GM12878 (cell line): ENCODE results near the gene SHC3. TPM values are rescaled to one million over a fixed set of nuclear protein-coding genes. Genes with fewer than 3 reads are reported as not detected.

Experiments
- ATAC-seq: fragments of 200-7000 bp; cut with Tn5 transposase; 3 replicates; pipeline ENCODE4 v1.9.1; 2020; ENCODE audit warnings: mild to moderate bottlenecking, moderate library complexity
- BruUV-seq: library from RNA; stranded (reverse); fragments of 400-500 nt; replicated peaks from 2 replicates; lab custom pipeline; 2021; lab: Mats Ljungman, UMichigan
- CTCF ChIA-PET: fragments of 300-600 bp; sonication (Branson Sonifier 250); formaldehyde crosslinking; extraction: SDS; loops from one replicate; lab custom pipeline; 2021; ENCODE audit warnings: inconsistent platforms; lab: Yijun Ruan, JAX
- POLR2A ChIA-PET: fragments of 350-600 bp; formaldehyde crosslinking; extraction: SDS; loops from one replicate; lab custom pipeline; 2021; ENCODE audit warnings: inconsistent platforms; lab: Charles Lee
- RAD21 ChIA-PET: fragments of 300-600 bp; sonication (Branson Sonifier 250); formaldehyde crosslinking; loops from one replicate; lab custom pipeline; 2023; ENCODE audit warnings: antibody characterized with exemption; ENCODE audit not compliant: unreplicated experiment; lab: Charles Lee
- SMC1A ChIA-PET: fragments of 300-600 bp; sonication (Branson Sonifier 250); formaldehyde crosslinking; loops from one replicate; lab custom pipeline; 2023; ENCODE audit not compliant: unreplicated experiment, uncharacterized antibody; lab: Charles Lee
- DNase-seq: peaks from one replicate; pipeline ENCODE4 v3.0.0-alpha.2; 2011; ENCODE audit warnings: low read depth, low spot score
- FAIRE-seq: peaks from 3 replicates; lab custom pipeline; 2011; peaks lifted over from hg19 to GRCh38; lab: Jason Lieb, UNC
- H2AFZ ChIP-seq: 2 replicates; pipeline ENCODE4 v1.6.0; 2011; ENCODE audit warnings: low read depth, low read length, control low read depth; ENCODE audit not compliant: control insufficient read depth
- H3K27ac ChIP-seq: 2 replicates; pipeline ENCODE4 v1.5.1; 2011; ENCODE audit warnings: control low read depth; ENCODE audit not compliant: control insufficient read depth, insufficient read depth
- H3K27me3 ChIP-seq, 2 experiments: replicated peaks in 1 of 2; 2 replicates each; pipeline versions ENCODE4 v1.6.0 to v1.6.1; 2011; ENCODE audit warnings: low read length in 1 of 2; ENCODE audit not compliant: control insufficient read depth in 2 of 2, insufficient read depth in 2 of 2
- H3K36me3 ChIP-seq, 2 experiments: 2 replicates each; pipeline ENCODE4 v1.5.1; 2011; ENCODE audit warnings: low read length in 1 of 2; ENCODE audit not compliant: control insufficient read depth in 2 of 2, insufficient read depth in 2 of 2
- H3K4me1 ChIP-seq: 2 replicates; pipeline ENCODE4 v1.6.1; 2011; ENCODE audit warnings: mild to moderate bottlenecking, low read length, moderate library complexity, mixed read lengths; ENCODE audit not compliant: control insufficient read depth, insufficient read depth
- H3K4me2 ChIP-seq: 2 replicates; pipeline ENCODE4 v1.6.0; 2011; ENCODE audit warnings: control low read depth; ENCODE audit not compliant: control insufficient read depth, insufficient read depth
- H3K4me3 ChIP-seq: fragments of 200-600 bp; sonication (generic); 2 replicates; pipeline ENCODE4 v1.5.1; 2016
- H3K79me2 ChIP-seq: 2 replicates; pipeline ENCODE4 v1.6.0; 2011; ENCODE audit warnings: low read length; ENCODE audit not compliant: control insufficient read depth, insufficient read depth
- H3K9ac ChIP-seq: 2 replicates; pipeline ENCODE4 v1.8.0; 2011; ENCODE audit warnings: low read length, control low read depth, mixed read lengths; ENCODE audit not compliant: control insufficient read depth, insufficient read depth
- H3K9me3 ChIP-seq: replicated peaks from 3 replicates; pipeline ENCODE4 v1.5.1; 2011; ENCODE audit warnings: mild to moderate bottlenecking, low read length; ENCODE audit not compliant: control insufficient read depth, insufficient read depth
- H4K20me1 ChIP-seq: 2 replicates; pipeline ENCODE4 v1.6.0; 2011; ENCODE audit not compliant: control insufficient read depth, insufficient read depth
- ATF3 ChIP-seq: IDR thresholded peaks from 2 replicates; pipeline ENCODE4 v1.6.1; 2011; ENCODE audit warnings: low read depth, mild to moderate bottlenecking, low read length, moderate library complexity, borderline replicate concordance; ENCODE audit errors: extremely low read depth
- BHLHE40 ChIP-seq, 2 experiments: fragments of 450-650 bp in 1 of 2; IDR thresholded peaks; 2 replicates each; pipeline ENCODE4 v1.6.1; 2011 to 2017; ENCODE audit warnings: low read depth in 2 of 2, borderline replicate concordance in 1 of 2, improper control_type of control experiment in 1 of 2, low read length in 1 of 2, mild to moderate bottlenecking in 1 of 2
- CBX5 ChIP-seq: sonication (generic); IDR thresholded peaks from 2 replicates; pipeline ENCODE4 v1.6.1; 2016; ENCODE audit warnings: low read depth, moderate library complexity, mild to moderate bottlenecking, inconsistent platforms
- CREB1 ChIP-seq: IDR thresholded peaks from 2 replicates; pipeline ENCODE4 v1.6.1; 2012; ENCODE audit warnings: low read depth, mild to moderate bottlenecking, inconsistent platforms
- HDGF ChIP-seq: fragments of 450-650 bp; IDR thresholded peaks from 2 replicates; pipeline ENCODE4 v1.6.1; 2016; ENCODE audit warnings: antibody characterized with exemption
- HSF1 ChIP-seq: fragments of 150-350 bp; IDR thresholded peaks from 2 replicates; pipeline ENCODE4 v1.6.1; 2014; ENCODE audit warnings: mild to moderate bottlenecking, low read depth, low read length
- IRF5 ChIP-seq: fragments of 450-650 bp; IDR thresholded peaks from 2 replicates; pipeline ENCODE4 v1.6.1; 2017; ENCODE audit warnings: borderline replicate concordance
- NFYB ChIP-seq: IDR thresholded peaks from 2 replicates; pipeline ENCODE4 v1.6.1; 2011; ENCODE audit warnings: low read depth, mild to moderate bottlenecking, low read length, improper control_type of control experiment, moderate library complexity; ENCODE audit not compliant: insufficient read depth
- PAX8 ChIP-seq: fragments of 450-650 bp; IDR thresholded peaks from 2 replicates; pipeline ENCODE4 v1.6.1; 2017; ENCODE audit warnings: mild to moderate bottlenecking, moderate library complexity
- RB1 ChIP-seq: fragments of 450-650 bp; formaldehyde crosslinking; IDR thresholded peaks from 2 replicates; pipeline ENCODE4 v1.6.1; 2017; ENCODE audit warnings: mild to moderate bottlenecking, borderline replicate concordance
- SRF ChIP-seq, 2 experiments: IDR thresholded peaks; 2 replicates each; pipeline ENCODE4 v1.6.1; 2011; ENCODE audit warnings: low read depth in 2 of 2, low read length in 2 of 2, mild to moderate bottlenecking in 1 of 2, moderate library complexity in 1 of 2
- SUPT20H ChIP-seq: IDR thresholded peaks from 2 replicates; pipeline ENCODE4 v1.6.1; 2011; ENCODE audit warnings: low read depth, mild to moderate bottlenecking, low read length, moderate library complexity, borderline replicate concordance; ENCODE audit not compliant: control insufficient read depth
- TBL1XR1 ChIP-seq: IDR thresholded peaks from 2 replicates; pipeline ENCODE4 v1.6.1; 2012; ENCODE audit warnings: low read depth, low read length, improper control_type of control experiment
- WGBS: methylation state at CpG from one replicate; pipeline ENCODE4 v1.1.6; 2016; ENCODE audit warnings: low lambda C conversion rate; ENCODE audit not compliant: insufficient replicate concordance, insufficient coverage; ENCODE audit errors: missing lambda C conversion rate; 5-methylcytosine and 5-hydroxymethylcytosine counted together
- in situ Hi-C: fragments of 300-500 bp; cut with MboI; formaldehyde crosslinking; loops from 9 replicates; pipeline ENCODE4 v1.14.3; 2018; ENCODE audit warnings: mixed read lengths
- intact Hi-C: fragments of 100-400 bp; cut with micrococcal nuclease; formaldehyde crosslinking; loops from one replicate; pipeline ENCODE4 v1.14.2; 2022; ENCODE audit not compliant: unreplicated experiment
- polyA plus RNA-seq, 11 experiments: library from polyadenylated mRNA; depleted of rRNA in 4 of 11; unstranded in 6 of 11; stranded (reverse) in 5 of 11; fragments of >200 nt; fragmentation: Nextera tagmentation in 4 of 11; fragmentation: Illumina TruSeq in 1 of 11; extraction: Ambion mirVana in 4 of 11; extraction: Trizol in 1 of 11; gene quantifications; 1 replicate in 1 of 11; 2 replicates in 10 of 11; pipeline versions ENCODE4 v1.2.1 to v1.2.3, GENCODE V29; 2011 to 2016; ENCODE audit warnings: inconsistent platforms in 2 of 11, missing spikeins in 2 of 11, low read depth in 1 of 11
- total RNA-seq, 4 experiments: library from RNA; depleted of rRNA in 3 of 4; stranded (reverse); fragments of >200 nt in 3 of 4; fragmentation: Illumina TruSeq in 1 of 4; extraction: Trizol in 1 of 4; gene quantifications; 2 replicates each; pipeline versions ENCODE4 v1.2.1 to v1.2.3, GENCODE V29; 2013 to 2021

Gene SHC3
- total and polyA plus RNA-seq, 10 of the 15 experiments (the other 5 are each of a cell fraction or from before 2014, with no cell fraction given): 0.01 to 0.06 TPM; not detected in 8

DNA sequence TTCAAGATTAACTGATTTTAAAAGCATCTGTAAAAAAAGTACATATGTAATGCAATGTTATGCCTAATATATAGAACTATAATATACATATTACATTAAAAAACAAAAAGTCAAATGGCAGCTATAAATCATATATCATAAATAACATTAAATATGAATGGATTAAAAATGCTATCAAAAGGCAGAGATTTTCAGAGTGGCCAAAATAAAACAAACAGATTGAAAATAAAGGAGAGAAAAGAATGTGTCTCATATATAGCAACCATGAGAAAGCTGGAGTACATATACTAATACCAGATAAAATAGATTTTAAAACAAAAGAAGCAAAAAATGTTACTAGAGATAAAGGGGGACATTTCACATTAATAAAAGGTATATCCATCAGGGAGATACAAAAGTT, 148.8 kb downstream of the SHC3 start:
- H3K9me3 ChIP-seq: no peaks in the 10 kb centered on the region
- H3K27me3 ChIP-seq: no peaks in the 10 kb centered on the region
- no peak for TF ChIP-seq PAX8
- POLR2A ChIA-PET: no interaction called here
- SMC1A ChIA-PET: no interaction called here
- BruUV-seq: no TSS peak
- H4K20me1 ChIP-seq: no peaks in the 10 kb centered on the region
- in situ Hi-C loops (no loop called here), intact Hi-C loops (no loop called here)
- H3K36me3 ChIP-seq: no peaks in the 10 kb centered on the region
- H3K27ac ChIP-seq: no peak overlapping the region
- RAD21 ChIA-PET: no interaction called here
- CTCF ChIA-PET: no interaction called here
- H2AFZ ChIP-seq: no peak overlapping the region
- no peak overlapping the region for H3K9ac ChIP-seq
- no peak overlapping the region for H3K4me2 ChIP-seq
- ATAC-seq: no peak
- no peak overlapping the region for H3K4me3 ChIP-seq
- DNase-seq: no peak
- no peaks in the 10 kb centered on the region for H3K79me2 ChIP-seq
- FAIRE-seq: no peak
- H3K4me1 ChIP-seq: no peaks in the 10 kb centered on the region

- CTCF ChIA-PET: no interaction called here
- no TSS peak for BruUV-seq
- H3K36me3 ChIP-seq: no peaks in the 10 kb centered on the region
- ATAC-seq (no peak), DNase-seq (no peak), FAIRE-seq (no peak)
- H3K27me3 ChIP-seq: no peaks in the 10 kb centered on the region
- no peak overlapping the region for H3K4me2 ChIP-seq
- no peak overlapping the region for H3K27ac ChIP-seq
- WGBS: 18% methylated on average over 3 of the region's 3 CpGs
- no peak overlapping the region for H2AFZ ChIP-seq
- RAD21 ChIA-PET: no interaction called here
- no peaks in the 10 kb centered on the region for H3K9me3 ChIP-seq
- H3K4me1 ChIP-seq: no peaks in the 10 kb centered on the region
- H4K20me1 ChIP-seq: no peaks in the 10 kb centered on the region
- no peak overlapping the region for H3K9ac ChIP-seq
- H3K79me2 ChIP-seq: no peaks in the 10 kb centered on the region
- intact Hi-C loops: no loop called here
- SMC1A ChIA-PET: no interaction called here
- H3K4me3 ChIP-seq: no peak overlapping the region
- in situ Hi-C loops: no loop called here
- POLR2A ChIA-PET: no interaction called here
- TF ChIP-seq TBL1XR1: no peak
- TF ChIP-seq HDGF: no peak
- TF ChIP-seq RB1: no peak
- no peak for TF ChIP-seq HSF1
- TF ChIP-seq IRF5: no peak
- no peak for TF ChIP-seq BHLHE40 (IDR thresholded peaks at IDR 0.05; ENCODE audit: borderline replicate concordance in 1 of 2, low read depth in 2 of 2, low read length in 1 of 2)
- no peak for TF ChIP-seq NFYB
- TF ChIP-seq CREB1: no peak
- TF ChIP-seq ATF3: no peak
- TF ChIP-seq CBX5: no peak
- TF ChIP-seq SUPT20H: no peak
- TF ChIP-seq SRF (IDR thresholded peaks at IDR 0.05; ENCODE audit: low read depth in 2 of 2, low read length in 2 of 2): no peak
These were observed 151.7 kb downstream of the SHC3 start for GRCh38 chr9:89026876-89027275.
